SK-N-MC (cell line): Measurements from ENCODE around the gene MYBPH.

ENCODE experiments used
- DNase-seq: peaks from one replicate; pipeline ENCODE4 v3.0.0-alpha.2; 2011; ENCODE audit warnings: low read depth, low spot score
- H3K27ac ChIP-seq: fragments of 200-600 bp; sonication (generic); 2 replicates; pipeline ENCODE4 v1.5.1; 2016; ENCODE audit warnings: mixed run types
- H3K36me3 ChIP-seq: fragments of 200-600 bp; sonication (generic); 2 replicates; pipeline ENCODE4 v1.6.1; 2017; ENCODE audit warnings: antibody characterized with exemption, low read length, mixed read lengths; ENCODE audit not compliant: insufficient read depth
- H3K4me3 ChIP-seq: fragments of 200-600 bp; sonication (generic); 2 replicates; pipeline ENCODE4 v1.5.1; 2016
- H3K9ac ChIP-seq: fragments of 200-600 bp; sonication (generic); 2 replicates; pipeline ENCODE4 v1.8.0; 2017; ENCODE audit warnings: mixed run types, mixed read lengths; ENCODE audit not compliant: insufficient read length
- H3K9me3 ChIP-seq: fragments of 200-600 bp; sonication (generic); 2 replicates; pipeline ENCODE4 v1.6.1; 2017; ENCODE audit warnings: low read depth, mild to moderate bottlenecking, antibody characterized with exemption, low read length, moderate library complexity, mixed read lengths
- EZH2 ChIP-seq: fragments of 200-600 bp; sonication (generic); IDR thresholded peaks from one replicate; pipeline ENCODE4 v1.6.1; 2017; ENCODE audit warnings: antibody characterized with exemption
- FOXP2 ChIP-seq: optimal IDR thresholded peaks from 2 replicates; pipeline ENCODE3; 2011; ENCODE audit warnings: mild to moderate bottlenecking, moderate library complexity; ENCODE audit not compliant: insufficient read depth; ENCODE audit errors: extremely low read length, control extremely low read depth
- POLR2AphosphoS5 ChIP-seq: IDR thresholded peaks from 2 replicates; pipeline ENCODE4 v1.6.1; 2012; ENCODE audit warnings: mild to moderate bottlenecking, low read depth, low read length, borderline replicate concordance

MYBPH gene

GRCh38 chr1:203206129-203206687 lies 30.6 kb upstream of the MYBPH start:
- DNase-seq: no peak
- Histone ChIP-seq H3K27ac (no peak overlapping the region), H3K9me3 (no peaks in the 10 kb centered on the region), H3K9ac (no peak overlapping the region), H3K4me3 (no peak overlapping the region), H3K36me3 (no peaks in the 10 kb centered on the region)
- no peak for TF ChIP-seq EZH2
- no peak for TF ChIP-seq FOXP2
- no peak for TF ChIP-seq POLR2AphosphoS5

- H3K4me3 ChIP-seq: no peak overlapping the region
- TF ChIP-seq FOXP2 (no peak), POLR2AphosphoS5 (no peak), EZH2 (no peak)
- H3K27ac ChIP-seq: no peak overlapping the region
- no peak overlapping the region for H3K9ac ChIP-seq
- no peak for DNase-seq
- no peaks in the 10 kb centered on the region for H3K9me3 ChIP-seq
- no peaks in the 10 kb centered on the region for H3K36me3 ChIP-seq
These were observed 29.1 kb upstream of the MYBPH start for GRCh38 chr1:203204756-203205155.

GRCh38 chr1:203202431-203203245 lies 27.0 kb upstream of the MYBPH start:
- no peaks in the 10 kb centered on the region for H3K9me3 ChIP-seq
- H3K27ac ChIP-seq: no peak overlapping the region
- H3K9ac ChIP-seq: no peak overlapping the region
- no peak for DNase-seq
- TF ChIP-seq FOXP2: no peak
- TF ChIP-seq POLR2AphosphoS5: no peak
- no peak for TF ChIP-seq EZH2
- no peak overlapping the region for H3K4me3 ChIP-seq
- H3K36me3 ChIP-seq: no peaks in the 10 kb centered on the region

GRCh38 chr1:203201516-203202205 lies 26.0 kb upstream of the MYBPH start:
- Histone ChIP-seq H3K36me3 (no peaks in the 10 kb centered on the region), H3K27ac (no peak overlapping the region), H3K9ac (no peak overlapping the region), H3K4me3 (no peak overlapping the region), H3K9me3 (no peaks in the 10 kb centered on the region)
- no peak for DNase-seq
- TF ChIP-seq EZH2: no peak
- no peak for TF ChIP-seq POLR2AphosphoS5
- TF ChIP-seq FOXP2: no peak

GRCh38 chr1:203200916-203201315 lies 25.3 kb upstream of the MYBPH start:
- no peaks in the 10 kb centered on the region for H3K9me3 ChIP-seq
- H3K9ac ChIP-seq: no peak overlapping the region
- no peak overlapping the region for H3K4me3 ChIP-seq
- H3K27ac ChIP-seq: no peak overlapping the region
- DNase-seq: no peak
- TF ChIP-seq POLR2AphosphoS5 (no peak), FOXP2 (no peak), EZH2 (no peak)
- no peaks in the 10 kb centered on the region for H3K36me3 ChIP-seq

- no peaks in the 10 kb centered on the region for H3K9me3 ChIP-seq
- no peak overlapping the region for H3K4me3 ChIP-seq
- no peaks in the 10 kb centered on the region for H3K36me3 ChIP-seq
- no peak for TF ChIP-seq FOXP2
- TF ChIP-seq EZH2: no peak
- TF ChIP-seq POLR2AphosphoS5: no peak
- H3K27ac ChIP-seq: no peak overlapping the region
- H3K9ac ChIP-seq: no peak overlapping the region
- no peak for DNase-seq
These were observed 24.4 kb upstream of the MYBPH start for GRCh38 chr1:203199816-203200571.

- H3K27ac ChIP-seq: no peak overlapping the region
- H3K9ac ChIP-seq: no peak overlapping the region
- TF ChIP-seq POLR2AphosphoS5 (no peak), EZH2 (no peak), FOXP2 (no peak)
- no peak for DNase-seq
- no peaks in the 10 kb centered on the region for H3K9me3 ChIP-seq
- H3K36me3 ChIP-seq: no peaks in the 10 kb centered on the region
- H3K4me3 ChIP-seq: no peak overlapping the region
These were observed 23.8 kb upstream of the MYBPH start for GRCh38 chr1:203199481-203199815.

- Histone ChIP-seq H3K27ac (no peak overlapping the region), H3K4me3 (no peak overlapping the region), H3K9ac (no peak overlapping the region), H3K36me3 (no peaks in the 10 kb centered on the region), H3K9me3 (no peaks in the 10 kb centered on the region)
- TF ChIP-seq POLR2AphosphoS5 (no peak), FOXP2 (no peak), EZH2 (no peak)
- DNase-seq: no peak
These were observed 23.4 kb upstream of the MYBPH start for GRCh38 chr1:203199002-203199401.
